Chondrocyte (in vitro differentiated cells): Measurements from ENCODE around the gene SH3BGRL3. TPM values are rescaled to one million over a fixed set of nuclear protein-coding genes. Genes with fewer than 3 reads are reported as not detected.
A peak's percentile ranks its signal among the peaks of the same experiment; 100 is the strongest.

Source experiments
- DNase-seq: peaks from one replicate; pipeline ENCODE4 v3.0.0; 2021; ENCODE audit warnings: mixed read lengths, low spot score
- H3K27ac Mint-ChIP-seq: one replicate; pipeline ENCODE4 v1.8.0; 2021; ENCODE audit warnings: mild to moderate bottlenecking, moderate library complexity, mixed read lengths; ENCODE audit not compliant: unreplicated experiment
- H3K27me3 Mint-ChIP-seq: 2 replicates; pipeline ENCODE4 v1.8.0; 2021; ENCODE audit warnings: low read depth, mixed read lengths
- H3K36me3 Mint-ChIP-seq: 2 replicates; pipeline ENCODE4 v1.8.0; 2021; ENCODE audit warnings: low read depth, mixed read lengths
- H3K4me1 Mint-ChIP-seq: 2 replicates; pipeline ENCODE4 v1.8.0; 2021; ENCODE audit warnings: low read depth, mild to moderate bottlenecking, mixed read lengths
- H3K4me3 Mint-ChIP-seq: one replicate; pipeline ENCODE4 v1.8.0; 2021; ENCODE audit warnings: mild to moderate bottlenecking, moderate library complexity, mixed read lengths; ENCODE audit not compliant: unreplicated experiment
- H3K9me3 Mint-ChIP-seq: 2 replicates; pipeline ENCODE4 v1.8.0; 2021; ENCODE audit warnings: low read depth, mixed read lengths
- CTCF ChIP-seq: fragments of 200-600 bp; sonication (generic); IDR thresholded peaks from 2 replicates; pipeline ENCODE4 v1.5.0; 2021; ENCODE audit warnings: antibody characterized with exemption, mild to moderate bottlenecking, moderate library complexity
- total RNA-seq: library from RNA; stranded (reverse); gene quantifications from 3 replicates; pipeline ENCODE4 v1.2.1, GENCODE V29; 2021

The SH3BGRL3 gene
- total RNA-seq, 1 donor from 2014 or later: 162 TPM

GRCh38 chr1:26281971-26282370 is 2.1 kb downstream of the SH3BGRL3 start:
- Mint-ChIP-seq H3K36me3 (peaks cover 5% of the 10 kb centered on the region), H3K9me3 (no peaks in the 10 kb centered on the region), H3K27me3 (no peaks in the 10 kb centered on the region), H3K4me3 (peak overlapping the region; percentile 85), H3K4me1 (peaks cover 75% of the 10 kb centered on the region), H3K27ac (no peak overlapping the region)
- no peak for DNase-seq
- no peak for TF ChIP-seq CTCF

- peaks cover 5% of the 10 kb centered on the region for H3K36me3 Mint-ChIP-seq
- TF ChIP-seq CTCF: no peak
- peaks cover 75% of the 10 kb centered on the region for H3K4me1 Mint-ChIP-seq
- no peak for DNase-seq
- H3K9me3 Mint-ChIP-seq: no peaks in the 10 kb centered on the region
- H3K4me3 Mint-ChIP-seq: no peak overlapping the region
- H3K27me3 Mint-ChIP-seq: no peaks in the 10 kb centered on the region
- H3K27ac Mint-ChIP-seq: no peak overlapping the region
Measured at GRCh38 chr1:26282401-26282918, 2.6 kb downstream of the SH3BGRL3 start.

GRCh38 chr1:26283279-26283853 is 3.5 kb downstream of the SH3BGRL3 start:
- DNase-seq: no peak
- Mint-ChIP-seq H3K4me1 (peaks cover 69% of the 10 kb centered on the region), H3K4me3 (no peak overlapping the region), H3K27ac (peak overlapping the region; percentile 52), H3K27me3 (no peaks in the 10 kb centered on the region), H3K36me3 (peaks cover 5% of the 10 kb centered on the region), H3K9me3 (no peaks in the 10 kb centered on the region)
- no peak for TF ChIP-seq CTCF

GRCh38 chr1:26283871-26284596 is 4.1 kb downstream of the SH3BGRL3 start:
- Mint-ChIP-seq H3K4me1 (peaks cover 63% of the 10 kb centered on the region), H3K36me3 (peaks cover 5% of the 10 kb centered on the region)

More at GRCh38 chr1:26283871-26284596, 4.1 kb downstream of the SH3BGRL3 start:
- DNase-seq: no peak
- H3K27me3 Mint-ChIP-seq: no peaks in the 10 kb centered on the region
- H3K4me3 Mint-ChIP-seq: no peak overlapping the region
- no peak for TF ChIP-seq CTCF
- H3K27ac Mint-ChIP-seq: peak overlapping the region; percentile 97
- no peaks in the 10 kb centered on the region for H3K9me3 Mint-ChIP-seq
